K562 (cell line): ENCODE data around the gene CHCHD5. TPM values are rescaled to one million over a fixed set of nuclear protein-coding genes. Genes with fewer than 3 reads are reported as not detected.
A peak's percentile ranks its signal among the peaks of the same experiment; 100 is the strongest.

Experiments used
- CBFB ChIP-seq: sonication (generic); formaldehyde crosslinking; IDR thresholded peaks from 2 replicates; pipeline ENCODE4 v1.4.0; 2020; ENCODE audit warnings: mild to moderate bottlenecking, missing genetic modification reagents
- CBX1 ChIP-seq: sonication (generic); IDR thresholded peaks from 2 replicates; pipeline ENCODE4 v1.6.1; 2016; ENCODE audit warnings: antibody characterized with exemption, low read depth, mild to moderate bottlenecking
- E2F5 ChIP-seq: sonication (generic); formaldehyde crosslinking; IDR thresholded peaks from 2 replicates; pipeline ENCODE4 v1.8.0; 2022; ENCODE audit warnings: mild to moderate bottlenecking, missing genetic modification reagents
- FOXM1 ChIP-seq, 2 experiments: fragments of 450-650 bp in 1 of 2; sonication (generic) in 1 of 2; formaldehyde crosslinking in 1 of 2; IDR thresholded peaks; 2 replicates each; pipeline versions ENCODE4 v1.6.1 to v1.9.0; 2017 to 2022; ENCODE audit warnings: low read depth in 2 of 2, mild to moderate bottlenecking in 2 of 2, missing genetic modification reagents in 1 of 2, moderate library complexity in 1 of 2
- FOXO4 ChIP-seq: fragments of 450-650 bp; formaldehyde crosslinking; IDR thresholded peaks from 2 replicates; pipeline ENCODE4 v1.4.0; 2020; ENCODE audit warnings: mild to moderate bottlenecking, moderate library complexity
- HDAC8 ChIP-seq: fragments of 450-650 bp; IDR thresholded peaks from 2 replicates; pipeline ENCODE4 v1.6.1; 2016; ENCODE audit warnings: mild to moderate bottlenecking, missing genetic modification characterization, moderate library complexity, missing compliant biosample characterization
- HMG20A ChIP-seq: fragments of 450-650 bp; formaldehyde crosslinking; conservative IDR thresholded peaks from 2 replicates; pipeline ENCODE4 v1.4.0; 2020; ENCODE audit warnings: mild to moderate bottlenecking, mixed read lengths
- NKRF ChIP-seq: fragments of 450-650 bp; IDR thresholded peaks from 2 replicates; pipeline ENCODE4 v1.6.1; 2016; ENCODE audit warnings: borderline replicate concordance
- POLR2A ChIP-seq: fragments of 450-650 bp; conservative IDR thresholded peaks from 2 replicates; pipeline ENCODE4 v1.6.1; 2016
- POLR3A ChIP-seq: IDR thresholded peaks from 2 replicates; pipeline ENCODE4 v1.6.1; 2011; ENCODE audit warnings: borderline replicate concordance, mild to moderate bottlenecking, moderate library complexity; ENCODE audit not compliant: insufficient read length, insufficient read depth; ENCODE audit errors: extremely low read depth
- SMARCA4 ChIP-seq: fragments of 450-650 bp; IDR thresholded peaks from 2 replicates; pipeline ENCODE4 v1.6.1; 2016
- STAT5A ChIP-seq: IDR thresholded peaks from 2 replicates; pipeline ENCODE4 v1.6.1; 2012; ENCODE audit warnings: low read length, inconsistent platforms, borderline replicate concordance
- TCF15 ChIP-seq: fragments of 250-450 bp; sonication (Bioruptor Pico); IDR thresholded peaks from 2 replicates; pipeline ENCODE4 v1.8.0; 2022; ENCODE audit warnings: moderate library complexity, mild to moderate bottlenecking, inconsistent platforms
- U2AF2 ChIP-seq: fragments of 200-400 bp; formaldehyde crosslinking; optimal IDR thresholded peaks from 2 replicates; pipeline ENCODE3; 2017; ENCODE audit warnings: low read depth, mild to moderate bottlenecking, low read length
- XRCC4 ChIP-seq: IDR thresholded peaks from one replicate; pipeline ENCODE4 v1.6.1; 2011; ENCODE audit not compliant: insufficient read depth, insufficient read length; ENCODE audit errors: extremely low read depth
- ZFP36 ChIP-seq: fragments of 150-350 bp; IDR thresholded peaks from 2 replicates; pipeline ENCODE4 v1.6.1; 2018; ENCODE audit warnings: low read length, low read depth; ENCODE audit not compliant: partially characterized antibody
- ZNF140 ChIP-seq: fragments of 250-450 bp; sonication (Bioruptor Pico); IDR thresholded peaks from 2 replicates; pipeline ENCODE4 v1.8.0; 2021; ENCODE audit warnings: moderate library complexity, mild to moderate bottlenecking, inconsistent platforms
- ZNF217 ChIP-seq: sonication (generic); formaldehyde crosslinking; IDR thresholded peaks from 2 replicates; pipeline ENCODE4 v1.8.0; 2022; ENCODE audit warnings: mild to moderate bottlenecking, missing genetic modification reagents
- ZNF232 ChIP-seq: sonication (generic); formaldehyde crosslinking; IDR thresholded peaks from 2 replicates; pipeline ENCODE4 v1.8.0; 2022; ENCODE audit warnings: mild to moderate bottlenecking, missing genetic modification reagents
- ZNF639 ChIP-seq, 2 experiments: fragments of 200-800 bp in 1 of 2; sonication (Bioruptor generic) in 1 of 2; sonication (generic) in 1 of 2; formaldehyde crosslinking in 1 of 2; IDR thresholded peaks in 1 of 2; conservative IDR thresholded peaks in 1 of 2; 2 replicates each; pipeline versions ENCODE4 v1.5.0 to v1.6.1; 2016 to 2020; ENCODE audit warnings: missing compliant biosample characterization in 1 of 2, missing genetic modification characterization in 1 of 2, missing genetic modification reagents in 1 of 2
- ZNF75A ChIP-seq: fragments of 450-650 bp; formaldehyde crosslinking; IDR thresholded peaks from 2 replicates; pipeline ENCODE4 v1.4.0; 2020; ENCODE audit warnings: mild to moderate bottlenecking
- polyA plus RNA-seq, 8 experiments: library from polyadenylated mRNA; depleted of rRNA in 4 of 8; stranded (reverse) in 5 of 8; unstranded in 3 of 8; fragments of >200 nt; fragmentation: Nextera tagmentation in 2 of 8; fragmentation: Illumina TruSeq in 1 of 8; extraction: Ambion mirVana in 2 of 8; extraction: Trizol in 1 of 8; gene quantifications; 2 replicates each; pipeline versions ENCODE4 v1.2.1 to v1.2.3, GENCODE V29; 2011 to 2014; ENCODE audit warnings: inconsistent platforms in 1 of 8, missing spikeins in 1 of 8
- total RNA-seq, 7 experiments: library from RNA; depleted of rRNA in 6 of 7; stranded (reverse); fragments of >200 nt in 6 of 7; fragmentation: Illumina TruSeq in 2 of 7; extraction: Trizol in 2 of 7; gene quantifications; 2 replicates each; pipeline versions ENCODE4 v1.2.1 to v1.2.3, GENCODE V29; 2011 to 2021; ENCODE audit warnings: low replicate concordance in 1 of 7

Gene CHCHD5
- total and polyA plus RNA-seq, 9 of the 15 experiments (the other 6 are each of a cell fraction or from before 2014, with no cell fraction given), result 7.4 to 79.3 (median 33.4) TPM

- TF ChIP-seq CBFB (CRISPR knock-in tag) (peak; percentile 90), FOXM1 (IDR thresholded peaks at IDR 0.05; ENCODE audit: low read depth) (peak; percentile 5; the same call in 1 of the 2 replicates), FOXM1 (CRISPR knock-in tag; IDR thresholded peaks at IDR 0.05; ENCODE audit: low read depth) (peak; percentile 87; the same call in 1 of the 2 replicates), U2AF2 (no peak), ZNF232 (CRISPR knock-in tag) (0 out of 2 replicates have a peak, but pooled peaks have one; percentile 13), NKRF (peak; percentile 99), SMARCA4 (no peak), HDAC8 (tag) (no peak), ZFP36 (no peak), CBX1 (no peak; the same call in 1 of the 2 replicates), TCF15 (CRISPR knock-in tag) (no peak), ZNF217 (CRISPR knock-in tag) (no peak), E2F5 (CRISPR knock-in tag) (0 out of 2 replicates have a peak, but pooled peaks have one; percentile 74), ZNF639 (CRISPR knock-in tag; conservative IDR thresholded peaks at IDR 0.05 in 1 of 2, IDR thresholded peaks at IDR 0.05 in 1 of 2) (peak in 1 of 2 experiments; percentile 52; a peak in 1 of 4 replicates), HMG20A (CRISPR knock-in tag) (no peak), ZNF75A (CRISPR knock-in tag) (no peak), FOXO4 (CRISPR knock-in tag) (no peak), POLR2A (peak; percentile 75), XRCC4 (no peak), STAT5A (no peak), ZNF140 (no peak), POLR3A (no peak)
Observed at GRCh38 chr2:112542123-112542983, 42.1 kb upstream of the CHCHD5 start, which contains the start of gene POLR1B (continued).
